Stimulated activated CD8-positive, alpha-beta memory T cell treated with anti-CD3 and anti-CD28 coated beads, Interleukin-15, amount 100 ng/mL, for 48 hours (primary cell): Measurements from ENCODE around the gene MVK.
"Not testable (repeated sequence)": the region's sequence is repeated elsewhere in the genome, so short reads cannot be mapped to it uniquely, and the experiment has no call there.

Experiments
- DNase-seq, 2 donors: peaks; one replicate each; pipeline ENCODE4 v3.0.0-alpha.2; 2020; ENCODE audit warnings: low read depth in 2 of 2

The MVK gene

GRCh38 chr12:109590566-109590965, 17.0 kb downstream of the MVK start:
- DNase-seq = no peak

GRCh38 chr12:109591041-109591440, 17.4 kb downstream of the MVK start:
- DNase-seq = no peak

- no peak for DNase-seq
Observed at GRCh38 chr12:109592195-109592904, 18.8 kb downstream of the MVK start.

- DNase-seq = no peak
Observed at GRCh38 chr12:109592905-109593272, 19.3 kb downstream of the MVK start.

- DNase-seq = no peak
Observed at GRCh38 chr12:109594556-109595317, 21.1 kb downstream of the MVK start.

- peak; percentile 11 to 21 for DNase-seq
Observed at GRCh38 chr12:109595321-109595902, 21.8 kb downstream of the MVK start.

GRCh38 chr12:109596418-109597244, 23.0 kb downstream of the MVK start:
- no peak for DNase-seq

GRCh38 chr12:109597414-109597794, 23.8 kb downstream of the MVK start:
- DNase-seq = no peak

- peak; percentile 43 for DNase-seq
Observed at GRCh38 chr12:109597795-109598427, 24.3 kb downstream of the MVK start.

- DNase-seq = no peak
Observed at GRCh38 chr12:109598428-109598854, 24.8 kb downstream of the MVK start.

- no peak for DNase-seq
Observed at GRCh38 chr12:109599087-109599486, 25.5 kb downstream of the MVK start.

- DNase-seq = no peak
Observed at GRCh38 chr12:109600481-109600880, 26.9 kb downstream of the MVK start.

- DNase-seq = no peak
Observed at GRCh38 chr12:109600995-109601394, 27.4 kb downstream of the MVK start.

GRCh38 chr12:109601557-109601956, 28.0 kb downstream of the MVK start:
- no peak for DNase-seq

- not testable (repeated sequence) for DNase-seq
Observed at GRCh38 chr12:109602132-109602531, 28.5 kb downstream of the MVK start.

GRCh38 chr12:109604132-109604585, 30.6 kb downstream of the MVK start:
- DNase-seq = no peak

GRCh38 chr12:109605016-109605415, 31.4 kb downstream of the MVK start:
- DNase-seq = no peak

- no peak for DNase-seq
Observed at GRCh38 chr12:109605599-109606228, 32.1 kb downstream of the MVK start.

GRCh38 chr12:109606320-109607028, 32.9 kb downstream of the MVK start:
- no peak for DNase-seq

GRCh38 chr12:109607618-109608017, 34.0 kb downstream of the MVK start:
- DNase-seq = no peak
